HG02870 (cell line): Measurements from ENCODE around the gene PRKCE.
"Not testable (repeated sequence)": the region's sequence is repeated elsewhere in the genome, so short reads cannot be mapped to it uniquely, and the experiment has no call there.

Experiments
- ATAC-seq: cut with Tn5 transposase; IDR thresholded peaks from one replicate; pipeline ENCODE4 v1.9.1; 2021; ENCODE audit warnings: mild to moderate bottlenecking, moderate library complexity; ENCODE audit not compliant: unreplicated experiment

The PRKCE gene

GRCh38 chr2:45695480-45696007, 44.1 kb downstream of the PRKCE start:
- not testable (repeated sequence) for ATAC-seq

DNA sequence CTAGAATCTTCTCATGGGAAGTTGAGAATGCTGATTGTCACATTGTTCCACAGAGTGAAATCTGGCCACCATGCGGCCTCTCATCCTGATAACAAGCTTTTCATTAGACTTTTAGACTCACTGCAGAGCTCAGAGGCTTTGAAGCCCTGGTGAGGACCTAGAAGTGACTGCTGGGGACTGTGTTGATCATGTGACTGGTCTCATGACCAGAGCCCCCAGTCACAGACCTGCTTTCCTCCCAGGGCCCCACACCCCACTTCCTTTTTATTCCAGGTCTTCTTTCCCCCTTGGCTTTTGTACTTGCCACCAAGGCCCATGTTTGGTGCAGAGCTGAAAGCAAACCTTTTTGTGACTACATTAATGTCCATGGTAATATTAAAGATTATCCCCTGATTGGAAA, 45.2 kb downstream of the PRKCE start:
- ATAC-seq = no peak

- no peak for ATAC-seq
These were observed 45.7 kb downstream of the PRKCE start for GRCh38 chr2:45697190-45697589.

GRCh38 chr2:45698554-45698953, 47.1 kb downstream of the PRKCE start:
- no peak for ATAC-seq

DNA sequence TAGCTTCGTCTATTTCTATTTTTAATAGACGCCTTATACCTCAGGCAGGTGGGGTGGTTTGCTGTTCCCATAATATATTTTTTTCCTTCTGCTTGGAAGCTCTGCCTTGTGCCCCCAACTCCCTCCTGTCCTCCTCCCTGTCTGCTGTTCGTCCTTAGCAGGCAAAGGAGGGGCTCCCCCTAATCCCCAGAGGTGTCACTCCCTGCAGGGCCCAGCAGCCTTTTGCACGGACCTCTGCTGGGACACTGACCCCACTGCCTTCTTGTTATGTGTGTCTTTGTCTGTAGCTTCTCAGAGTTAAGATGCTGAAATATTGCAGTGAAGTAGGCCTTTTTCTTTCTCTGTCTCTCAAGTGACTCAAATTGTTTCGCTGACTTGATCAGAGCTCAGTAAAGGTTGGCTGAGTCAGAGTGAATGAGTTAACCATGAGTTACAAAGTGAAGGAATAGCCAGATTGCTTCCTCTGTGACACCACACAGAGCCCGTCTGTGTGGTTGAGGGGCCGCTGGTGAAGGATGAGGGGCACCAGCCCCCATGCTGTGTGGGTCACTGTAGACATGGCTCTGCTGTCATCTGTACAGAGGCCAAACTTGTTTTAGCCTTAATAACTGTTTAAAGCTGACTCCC, 47.7 kb downstream of the PRKCE start:
- ATAC-seq = peak; percentile 65

- no peak for ATAC-seq
These were observed 49.0 kb downstream of the PRKCE start for GRCh38 chr2:45700407-45701013.

DNA sequence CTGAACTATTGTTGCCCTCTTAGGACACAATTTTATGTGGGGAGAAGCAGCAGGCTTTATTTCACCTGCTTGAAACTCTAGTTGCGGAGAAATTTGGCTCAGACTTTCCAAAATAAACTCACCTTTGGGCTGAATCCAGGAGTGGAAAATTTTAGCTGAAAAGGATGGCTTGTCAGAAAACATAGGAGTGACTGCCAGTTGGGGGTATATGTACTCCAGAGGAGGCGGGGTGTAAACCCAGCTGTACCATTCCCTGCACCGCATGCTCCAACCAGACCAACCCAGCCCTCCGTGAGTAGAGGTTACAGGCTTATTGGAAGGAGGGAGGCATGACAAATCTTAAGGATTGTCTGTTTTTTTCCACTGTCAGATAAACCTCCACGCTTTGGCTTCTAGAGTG, 53.8 kb downstream of the PRKCE start:
- no peak for ATAC-seq

GRCh38 chr2:45706033-45706432, 54.6 kb downstream of the PRKCE start:
- no peak for ATAC-seq

DNA sequence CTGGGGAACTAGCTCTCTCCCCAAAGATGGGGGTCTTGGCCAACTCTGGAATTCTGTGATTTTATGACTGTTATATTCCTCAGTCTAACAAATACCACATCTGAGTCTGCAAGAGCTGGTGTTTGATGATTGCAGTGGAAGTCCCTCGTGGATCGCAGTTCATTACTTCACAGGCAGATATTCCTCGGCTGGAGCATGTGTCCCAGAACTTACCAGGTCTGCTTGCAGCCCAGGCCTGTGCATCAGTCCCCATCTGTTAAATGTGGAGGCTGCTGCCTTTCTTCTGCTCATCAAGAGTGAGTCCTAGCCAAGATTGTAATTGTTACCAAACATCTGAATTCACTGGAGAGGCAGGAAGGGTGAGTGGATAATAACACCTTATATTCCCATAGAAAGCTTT, 55.5 kb downstream of the PRKCE start:
- ATAC-seq = no peak

DNA sequence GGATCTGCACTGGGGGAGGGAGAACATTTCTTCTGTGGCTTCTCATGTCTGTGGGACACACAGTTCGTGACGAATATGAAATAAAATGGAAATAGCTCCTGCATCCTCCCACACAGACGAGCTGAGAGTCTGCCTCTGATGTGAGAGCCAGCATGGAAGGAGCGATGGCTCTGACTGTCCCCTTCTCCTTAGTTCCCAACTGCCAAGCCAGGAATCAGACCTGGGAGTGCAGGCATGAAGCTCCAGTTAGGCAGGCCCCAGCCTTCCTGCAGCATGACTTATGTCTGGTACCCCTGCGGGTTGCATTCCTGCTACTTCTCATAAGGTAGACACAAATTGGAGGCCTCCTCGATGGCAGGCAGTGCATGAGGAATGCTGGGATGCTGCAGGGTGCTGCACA, 56.2 kb downstream of the PRKCE start:
- ATAC-seq = no peak

DNA sequence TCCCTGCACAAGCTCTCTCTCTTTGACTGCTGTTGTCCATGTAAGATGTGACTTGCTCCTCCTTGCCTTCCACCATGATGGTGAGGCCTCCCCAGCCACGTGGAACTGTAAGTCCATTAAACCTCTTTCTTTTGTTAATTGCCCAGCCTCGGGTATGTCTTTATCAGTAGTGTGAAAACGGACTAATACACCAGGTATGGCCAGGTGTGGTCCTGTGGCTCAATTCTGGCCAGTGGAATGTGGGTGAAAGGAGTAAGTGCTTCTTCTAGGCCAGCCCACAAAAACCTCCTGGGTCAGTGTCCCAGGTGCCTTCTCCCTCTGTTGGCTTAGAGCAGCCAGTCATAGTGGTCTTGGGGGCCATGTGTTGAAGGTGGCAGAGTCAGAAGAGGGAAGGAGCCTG, 57.0 kb downstream of the PRKCE start:
- ATAC-seq = no peak

DNA sequence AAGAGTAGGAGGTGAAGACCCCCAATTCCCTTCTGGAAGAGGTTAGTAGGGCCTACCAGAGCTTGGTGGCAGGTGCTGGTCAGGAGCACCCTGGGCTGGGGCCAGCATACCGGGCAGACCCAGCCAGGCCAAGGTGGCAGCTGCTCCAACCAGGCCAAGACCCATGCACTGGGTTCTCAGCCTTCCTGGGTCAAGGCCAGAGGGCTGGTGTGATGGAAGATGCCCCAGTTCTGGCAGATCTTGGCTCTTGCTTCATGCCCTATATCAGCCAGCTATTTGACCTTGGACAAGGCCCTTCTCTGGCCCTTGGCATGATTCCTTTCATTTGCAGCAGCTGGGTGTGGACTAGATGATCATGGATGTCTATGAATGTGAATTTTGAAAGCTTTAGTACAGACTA, 57.7 kb downstream of the PRKCE start:
- ATAC-seq = no peak

GRCh38 chr2:45710468-45710867, 59.0 kb downstream of the PRKCE start:
- ATAC-seq = no peak

- ATAC-seq = no peak
These were observed 59.7 kb downstream of the PRKCE start for GRCh38 chr2:45711224-45711623.

- ATAC-seq = no peak
These were observed 61.1 kb downstream of the PRKCE start for GRCh38 chr2:45712570-45712969.

GRCh38 chr2:45713136-45713535, 61.7 kb downstream of the PRKCE start:
- ATAC-seq = no peak

GRCh38 chr2:45713591-45713990, 62.1 kb downstream of the PRKCE start:
- ATAC-seq = no peak

GRCh38 chr2:45714679-45715078, 63.2 kb downstream of the PRKCE start:
- ATAC-seq = no peak

GRCh38 chr2:45715601-45716379, 64.3 kb downstream of the PRKCE start:
- ATAC-seq = no peak

- not testable (repeated sequence) for ATAC-seq
These were observed 65.0 kb downstream of the PRKCE start for GRCh38 chr2:45716432-45716831.

DNA sequence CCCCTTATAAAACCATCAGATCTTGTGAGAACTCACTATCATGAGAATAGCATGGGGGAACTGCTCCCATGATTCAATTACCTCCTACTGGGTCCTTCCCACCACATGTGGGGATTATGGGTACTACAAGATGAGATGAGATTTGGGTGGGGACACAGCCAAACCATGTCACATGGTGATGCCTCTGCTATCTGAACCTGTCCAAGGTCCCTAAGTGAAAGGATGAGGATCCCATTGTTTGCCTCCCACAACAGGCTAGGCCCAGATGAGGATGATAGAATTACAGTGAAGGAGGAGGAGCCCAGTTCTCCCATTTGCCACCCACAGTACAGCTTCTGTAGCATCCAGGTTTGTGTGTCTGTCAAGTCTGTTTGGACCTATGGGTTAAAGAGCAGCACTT, 65.4 kb downstream of the PRKCE start:
- ATAC-seq = no peak

DNA sequence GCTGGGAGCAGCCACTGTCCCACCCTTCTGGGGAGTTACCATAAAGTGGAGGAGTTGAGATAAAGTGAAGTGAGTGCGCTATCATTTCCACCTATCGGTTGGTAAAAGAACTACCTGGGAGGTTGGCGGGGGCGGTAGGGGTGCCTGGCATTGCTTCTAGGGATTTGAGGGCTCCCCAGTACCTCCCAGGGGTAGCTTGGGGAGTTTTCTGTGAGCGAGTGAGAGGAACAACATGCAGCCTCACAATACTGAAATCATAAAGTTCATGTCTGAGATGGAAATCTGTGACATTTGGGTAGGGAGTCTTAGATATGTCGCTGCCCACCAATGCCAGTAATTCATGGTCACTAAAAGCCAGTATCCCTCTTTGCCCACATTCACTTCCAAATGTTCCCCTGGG, 68.7 kb downstream of the PRKCE start:
- no peak for ATAC-seq
